Endodermal cell (in vitro differentiated cells): ENCODE results near the gene CEACAM19. TPM values are rescaled to one million over a fixed set of nuclear protein-coding genes. Genes with fewer than 3 reads are reported as not detected.

ENCODE experiments used
- DNase-seq: peaks from one replicate; pipeline ENCODE4 v3.0.0-alpha.2; 2017
- H3K27ac ChIP-seq: 2 replicates; pipeline ENCODE4 v1.5.1; 2013; ENCODE audit warnings: mild to moderate bottlenecking, low read depth, low read length, moderate library complexity
- H3K27me3 ChIP-seq: 2 replicates; pipeline ENCODE4 v1.6.1; 2013; ENCODE audit warnings: mild to moderate bottlenecking, low read length, moderate library complexity; ENCODE audit not compliant: insufficient read depth, control insufficient read depth, poor library complexity, severe bottlenecking
- H3K36me3 ChIP-seq: 2 replicates; pipeline ENCODE4 v1.7.0; 2013; ENCODE audit warnings: mild to moderate bottlenecking, low read length, moderate library complexity; ENCODE audit not compliant: control insufficient read depth, insufficient read depth
- H3K4me1 ChIP-seq: one replicate; pipeline ENCODE4 v1.7.0; 2013; ENCODE audit warnings: low read length; ENCODE audit not compliant: control insufficient read depth, insufficient read depth
- H3K4me3 ChIP-seq: 2 replicates; pipeline ENCODE4 v1.5.1; 2013; ENCODE audit warnings: mild to moderate bottlenecking, low read length, moderate library complexity
- H3K9ac ChIP-seq: 2 replicates; pipeline ENCODE4 v1.6.1; 2013; ENCODE audit warnings: mild to moderate bottlenecking, low read length, moderate library complexity; ENCODE audit not compliant: poor library complexity, severe bottlenecking; ENCODE audit errors: extremely low read depth
- H3K9me3 ChIP-seq: 2 replicates; pipeline ENCODE4 v1.6.1; 2013; ENCODE audit warnings: mild to moderate bottlenecking, low read length, moderate library complexity; ENCODE audit not compliant: control insufficient read depth
- H3K27ac Mint-ChIP-seq: 2 replicates; pipeline ENCODE4 v1.8.0; 2020; ENCODE audit warnings: mixed read lengths
- H3K27me3 Mint-ChIP-seq: 2 replicates; pipeline ENCODE4 v1.8.0; 2021; ENCODE audit warnings: mild to moderate bottlenecking, mixed read lengths; ENCODE audit not compliant: insufficient read depth
- H3K36me3 Mint-ChIP-seq: 2 replicates; pipeline ENCODE4 v1.8.0; 2020; ENCODE audit warnings: low read depth, mixed read lengths
- H3K4me1 Mint-ChIP-seq: 2 replicates; pipeline ENCODE4 v1.8.0; 2020; ENCODE audit warnings: mixed read lengths
- H3K4me3 Mint-ChIP-seq: 2 replicates; pipeline ENCODE4 v1.8.0; 2020; ENCODE audit warnings: mild to moderate bottlenecking, moderate library complexity, mixed read lengths
- H3K9me3 Mint-ChIP-seq: 2 replicates; pipeline ENCODE4 v1.8.0; 2020; ENCODE audit warnings: mild to moderate bottlenecking, mixed read lengths
- WGBS, 2 experiments: methylation state at CpG; one replicate each; pipeline versions ENCODE4 v1.1.5 to v1.1.7; 2013; ENCODE audit warnings: missing lambda C conversion rate in 2 of 2, mixed read lengths in 1 of 2; ENCODE audit not compliant: insufficient coverage in 1 of 2, insufficient read length in 1 of 2; 5-methylcytosine and 5-hydroxymethylcytosine counted together
- total RNA-seq, 2 donors: library from RNA; stranded (reverse); fragmentation: NEBNext Ultra II Directional in 1 of 2; extraction: Animal tissue kit (Norgen Biotek cat#: 25700) in 1 of 2; gene quantifications; 2 replicates in 1 of 2; 3 replicates in 1 of 2; pipeline ENCODE4 v1.2.1, GENCODE V29; 2021
- TF ChIP-seq, protein P1 (sequence below): fragments of 200-600 bp; sonication (generic); conservative IDR thresholded peaks from 2 replicates; pipeline ENCODE4 v1.5.0; 2021; ENCODE audit warnings: antibody characterized with exemption, mild to moderate bottlenecking

Gene CEACAM19
- total RNA-seq, 2 donors from 2014 or later = 2.2 to 2.8 TPM

DNA sequence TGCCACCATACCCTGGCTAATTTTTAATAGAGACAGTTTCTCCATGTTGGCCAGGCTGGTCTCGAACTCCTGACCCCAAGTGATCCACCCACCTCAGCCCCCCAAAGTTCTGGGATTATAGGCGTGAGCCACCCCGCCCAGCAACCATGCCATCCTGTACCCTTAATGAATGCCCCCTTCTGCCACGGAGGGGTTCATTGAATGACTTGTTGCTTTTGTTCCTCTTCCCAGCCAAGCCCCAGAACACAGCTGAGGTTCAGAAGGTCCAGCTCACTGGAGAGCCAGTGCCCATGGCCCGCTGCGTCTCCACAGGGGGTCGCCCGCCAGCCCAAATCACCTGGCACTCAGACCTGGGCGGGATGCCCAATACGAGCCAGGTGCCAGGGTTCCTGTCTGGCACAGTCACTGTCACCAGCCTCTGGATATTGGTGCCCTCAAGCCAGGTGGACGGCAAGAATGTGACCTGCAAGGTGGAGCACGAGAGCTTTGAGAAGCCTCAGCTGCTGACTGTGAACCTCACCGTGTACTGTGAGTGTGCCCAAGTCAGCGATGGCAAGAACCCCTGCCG lies 21.6 kb upstream of the CEACAM19 start:
- 96 to 100% methylated on average over 8 to 15 of the region's 15 CpGs for WGBS, 2 experiments
- no peak for DNase-seq

DNA sequence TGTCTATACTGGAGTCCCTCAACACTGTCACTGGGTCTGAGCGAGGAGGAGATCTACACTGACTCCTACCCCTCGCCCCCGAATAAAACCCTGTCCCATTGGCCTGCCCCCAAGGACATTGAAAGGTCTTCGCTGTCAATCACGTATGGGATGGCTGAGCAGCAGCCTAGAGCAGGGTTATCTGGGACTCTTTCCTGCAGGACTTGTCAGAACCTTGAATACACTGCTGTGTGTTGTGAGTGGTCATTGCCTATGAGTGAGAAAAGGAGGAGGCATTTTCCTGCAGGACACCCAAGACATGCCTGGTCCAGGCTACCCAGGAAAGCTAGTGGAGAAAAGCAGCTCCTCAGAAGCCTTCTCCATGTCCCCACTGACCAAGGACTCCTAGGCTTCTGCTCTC lies 17.9 kb upstream of the CEACAM19 start:
- Histone ChIP-seq H3K27me3 (no peaks in the 10 kb centered on the region), H3K9me3 (no peaks in the 10 kb centered on the region), H3K9ac (no peak overlapping the region), H3K4me1 (no peaks in the 10 kb centered on the region), H3K36me3 (peaks cover 82% of the 10 kb centered on the region), H3K4me3 (no peak overlapping the region), H3K27ac (no peak overlapping the region)
- Mint-ChIP-seq H3K36me3 (peaks cover 76% of the 10 kb centered on the region), H3K4me1 (no peaks in the 10 kb centered on the region), H3K27me3 (no peaks in the 10 kb centered on the region), H3K4me3 (no peak overlapping the region), H3K27ac (no peak overlapping the region), H3K9me3 (no peaks in the 10 kb centered on the region)
- 89 to 97% methylated on average over 4 to 5 of the region's 5 CpGs for WGBS, 2 experiments
- TF ChIP-seq, protein P1, sequence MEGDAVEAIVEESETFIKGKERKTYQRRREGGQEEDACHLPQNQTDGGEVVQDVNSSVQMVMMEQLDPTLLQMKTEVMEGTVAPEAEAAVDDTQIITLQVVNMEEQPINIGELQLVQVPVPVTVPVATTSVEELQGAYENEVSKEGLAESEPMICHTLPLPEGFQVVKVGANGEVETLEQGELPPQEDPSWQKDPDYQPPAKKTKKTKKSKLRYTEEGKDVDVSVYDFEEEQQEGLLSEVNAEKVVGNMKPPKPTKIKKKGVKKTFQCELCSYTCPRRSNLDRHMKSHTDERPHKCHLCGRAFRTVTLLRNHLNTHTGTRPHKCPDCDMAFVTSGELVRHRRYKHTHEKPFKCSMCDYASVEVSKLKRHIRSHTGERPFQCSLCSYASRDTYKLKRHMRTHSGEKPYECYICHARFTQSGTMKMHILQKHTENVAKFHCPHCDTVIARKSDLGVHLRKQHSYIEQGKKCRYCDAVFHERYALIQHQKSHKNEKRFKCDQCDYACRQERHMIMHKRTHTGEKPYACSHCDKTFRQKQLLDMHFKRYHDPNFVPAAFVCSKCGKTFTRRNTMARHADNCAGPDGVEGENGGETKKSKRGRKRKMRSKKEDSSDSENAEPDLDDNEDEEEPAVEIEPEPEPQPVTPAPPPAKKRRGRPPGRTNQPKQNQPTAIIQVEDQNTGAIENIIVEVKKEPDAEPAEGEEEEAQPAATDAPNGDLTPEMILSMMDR = no peak
- DNase-seq = no peak

More for the DNA sequence above, 21.6 kb upstream of the CEACAM19 start:
- H3K9me3 Mint-ChIP-seq = no peaks in the 10 kb centered on the region
- H3K4me3 Mint-ChIP-seq = no peak overlapping the region
- no peaks in the 10 kb centered on the region for H3K9me3 ChIP-seq
- H3K36me3 ChIP-seq = peaks cover 66% of the 10 kb centered on the region
- H3K36me3 Mint-ChIP-seq = peaks cover 63% of the 10 kb centered on the region
- TF ChIP-seq, protein P1 = no peak
- H3K9ac ChIP-seq = no peak overlapping the region
- no peaks in the 10 kb centered on the region for H3K27me3 ChIP-seq
- no peak overlapping the region for H3K4me3 ChIP-seq
- H3K27ac ChIP-seq = no peak overlapping the region
- H3K27ac Mint-ChIP-seq = no peak overlapping the region
- no peaks in the 10 kb centered on the region for H3K4me1 ChIP-seq
- no peaks in the 10 kb centered on the region for H3K27me3 Mint-ChIP-seq
- no peaks in the 10 kb centered on the region for H3K4me1 Mint-ChIP-seq

DNA sequence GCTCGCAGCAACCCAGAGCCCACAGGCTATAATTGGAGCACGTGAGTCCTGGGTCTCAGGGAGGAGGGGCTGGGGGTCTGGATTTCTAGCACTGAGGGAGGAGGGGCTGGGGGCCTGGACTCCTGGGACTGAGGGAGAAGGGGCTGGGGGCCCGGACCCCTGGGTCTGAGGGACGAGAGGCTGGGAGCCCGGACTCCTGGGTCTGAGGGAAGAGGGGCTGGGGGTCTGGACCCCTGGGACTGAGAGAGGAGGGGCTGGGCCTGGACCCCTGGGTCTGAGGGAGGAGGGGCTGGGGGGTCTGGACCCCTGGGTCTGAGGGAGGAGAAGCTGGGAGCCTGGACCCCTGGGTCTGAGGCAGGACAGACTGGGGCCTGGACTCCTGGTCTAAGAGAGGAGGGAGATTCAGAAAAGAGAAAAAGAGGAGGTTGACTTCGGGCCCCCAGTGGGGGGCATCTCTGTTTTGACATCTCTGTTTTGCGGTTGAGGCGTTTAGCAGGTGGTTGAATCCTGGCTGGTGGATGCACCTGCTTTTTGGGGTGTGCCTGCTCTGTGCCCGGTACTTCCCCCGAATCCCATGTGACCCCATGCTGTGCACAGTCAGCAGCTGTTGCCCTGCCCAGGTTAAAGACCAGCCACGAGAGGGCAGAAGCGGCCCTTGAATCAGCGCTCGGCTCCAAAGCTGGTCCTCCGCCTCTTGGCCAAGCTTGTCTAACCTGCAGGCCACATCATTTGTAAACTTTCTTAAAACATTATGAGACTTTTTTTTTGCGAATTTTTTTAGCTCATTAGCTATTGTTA lies 17.1 kb upstream of the CEACAM19 start:
- TF ChIP-seq, protein P1 = peak; percentile 75
- Histone ChIP-seq H3K27ac (no peak overlapping the region), H3K27me3 (no peaks in the 10 kb centered on the region), H3K9me3 (no peaks in the 10 kb centered on the region), H3K4me1 (no peaks in the 10 kb centered on the region), H3K9ac (no peak overlapping the region), H3K4me3 (no peak overlapping the region), H3K36me3 (peaks cover 82% of the 10 kb centered on the region)
- Mint-ChIP-seq H3K4me3 (no peak overlapping the region), H3K9me3 (no peaks in the 10 kb centered on the region), H3K36me3 (peaks cover 74% of the 10 kb centered on the region), H3K27me3 (no peaks in the 10 kb centered on the region), H3K27ac (no peak overlapping the region), H3K4me1 (no peaks in the 10 kb centered on the region)
- DNase-seq = peak; percentile 89
- 71 to 83% methylated on average over 6 to 16 of the region's 16 CpGs for WGBS, 2 experiments
